ENCODE data around the gene ANXA2.

ANXA2 gene

DNA sequence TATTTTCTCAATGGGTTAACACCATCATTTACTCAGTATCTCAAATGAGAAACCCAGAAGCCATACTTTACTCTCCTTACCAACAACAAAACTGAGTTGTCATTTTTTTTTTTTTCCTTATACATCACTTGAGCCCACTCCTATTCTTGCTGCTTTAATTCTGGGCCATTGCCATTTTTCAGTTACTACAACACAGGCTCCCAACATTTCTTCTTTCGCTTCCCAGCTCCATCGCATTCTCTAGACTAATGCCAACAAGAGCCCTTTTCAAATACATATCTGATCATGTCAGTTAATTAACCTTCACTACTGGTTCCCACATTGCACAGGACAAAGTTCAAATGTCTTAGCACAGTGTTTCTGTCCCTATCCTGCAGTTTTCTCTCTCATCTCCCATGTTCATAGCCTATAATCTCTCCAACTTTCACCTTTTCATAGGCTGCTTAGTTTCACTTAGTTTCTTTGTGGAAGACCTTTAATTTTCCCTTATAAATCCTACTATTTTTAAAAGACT lies 22.5 kb upstream of the ANXA2 start:
- no peak overlapping the region for H3K4me3 ChIP-seq (ENCODE audit: low read depth, low read length, poor library complexity, severe bottlenecking)
- H3K36me3 ChIP-seq (ENCODE audit: insufficient read depth, low read length), result peaks cover 1% of the 10 kb centered on the region; the same call in 1 of the 2 replicates
- H3K9ac ChIP-seq (ENCODE audit: low read length), result no peak overlapping the region
- H3K4me1 ChIP-seq (ENCODE audit: insufficient read depth, low read length, severe bottlenecking), result no peaks in the 10 kb centered on the region
- TF ChIP-seq EZH2 (IDR thresholded peaks at IDR 0.05; ENCODE audit: borderline replicate concordance, low read length), result no peak
- TF ChIP-seq, protein P1, sequence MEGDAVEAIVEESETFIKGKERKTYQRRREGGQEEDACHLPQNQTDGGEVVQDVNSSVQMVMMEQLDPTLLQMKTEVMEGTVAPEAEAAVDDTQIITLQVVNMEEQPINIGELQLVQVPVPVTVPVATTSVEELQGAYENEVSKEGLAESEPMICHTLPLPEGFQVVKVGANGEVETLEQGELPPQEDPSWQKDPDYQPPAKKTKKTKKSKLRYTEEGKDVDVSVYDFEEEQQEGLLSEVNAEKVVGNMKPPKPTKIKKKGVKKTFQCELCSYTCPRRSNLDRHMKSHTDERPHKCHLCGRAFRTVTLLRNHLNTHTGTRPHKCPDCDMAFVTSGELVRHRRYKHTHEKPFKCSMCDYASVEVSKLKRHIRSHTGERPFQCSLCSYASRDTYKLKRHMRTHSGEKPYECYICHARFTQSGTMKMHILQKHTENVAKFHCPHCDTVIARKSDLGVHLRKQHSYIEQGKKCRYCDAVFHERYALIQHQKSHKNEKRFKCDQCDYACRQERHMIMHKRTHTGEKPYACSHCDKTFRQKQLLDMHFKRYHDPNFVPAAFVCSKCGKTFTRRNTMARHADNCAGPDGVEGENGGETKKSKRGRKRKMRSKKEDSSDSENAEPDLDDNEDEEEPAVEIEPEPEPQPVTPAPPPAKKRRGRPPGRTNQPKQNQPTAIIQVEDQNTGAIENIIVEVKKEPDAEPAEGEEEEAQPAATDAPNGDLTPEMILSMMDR (IDR thresholded peaks at IDR 0.05; ENCODE audit: low read length), result no peak
- H3F3A ChIP-seq (ENCODE audit: insufficient read depth, low read length), result no peaks in the 10 kb centered on the region
- H3K9me2 ChIP-seq (ENCODE audit: low read depth, low read length), result no peaks in the 10 kb centered on the region
- H3K27me3 ChIP-seq (ENCODE audit: insufficient read depth, low read length), result no peaks in the 10 kb centered on the region
- no peaks in the 10 kb centered on the region for H3K79me2 ChIP-seq (ENCODE audit: insufficient read depth, low read length)
- H3K9me3 ChIP-seq (ENCODE audit: low read length), result no peaks in the 10 kb centered on the region
- no peak overlapping the region for H2AFZ ChIP-seq (ENCODE audit: low read length)
- no peak overlapping the region for H3K27ac ChIP-seq (ENCODE audit: low read depth, low read length, poor library complexity, severe bottlenecking)
- no peak overlapping the region for H3K4me2 ChIP-seq (ENCODE audit: low read length)
- H4K20me1 ChIP-seq (ENCODE audit: insufficient read depth, low read length), result no peaks in the 10 kb centered on the region

DNA sequence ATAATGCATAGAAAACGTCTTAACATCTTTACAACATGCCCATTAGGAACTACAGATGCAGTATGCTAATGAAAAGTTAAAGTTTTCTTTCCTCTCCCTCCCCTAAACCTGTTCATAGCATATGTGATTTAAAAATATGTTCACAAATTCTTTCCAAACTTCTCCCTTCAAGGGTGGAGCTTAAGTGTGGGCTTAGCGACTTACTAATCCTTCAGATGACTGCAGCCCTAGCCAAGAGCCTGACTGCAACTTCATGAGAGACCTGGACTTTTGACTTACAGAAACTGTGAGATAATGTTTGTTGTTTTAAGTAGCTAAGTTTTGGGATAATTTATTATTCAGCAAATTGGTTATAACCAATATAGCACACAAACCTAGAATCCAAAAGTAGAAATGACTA lies 22.0 kb upstream of the ANXA2 start:
- H2AFZ ChIP-seq (ENCODE audit: low read length), result no peak overlapping the region
- H3K9ac ChIP-seq (ENCODE audit: low read length), result no peak overlapping the region
- no peak for TF ChIP-seq EZH2 (IDR thresholded peaks at IDR 0.05; ENCODE audit: borderline replicate concordance, low read length)
- TF ChIP-seq, protein P1 (IDR thresholded peaks at IDR 0.05; ENCODE audit: low read length), result no peak
- H3K4me1 ChIP-seq (ENCODE audit: insufficient read depth, low read length, severe bottlenecking), result no peaks in the 10 kb centered on the region
- no peaks in the 10 kb centered on the region; the same call in 1 of the 2 replicates for H3K36me3 ChIP-seq (ENCODE audit: insufficient read depth, low read length)
- no peaks in the 10 kb centered on the region for H3K9me2 ChIP-seq (ENCODE audit: low read depth, low read length)
- no peak overlapping the region for H3K27ac ChIP-seq (ENCODE audit: low read depth, low read length, poor library complexity, severe bottlenecking)
- no peaks in the 10 kb centered on the region for H3K27me3 ChIP-seq (ENCODE audit: insufficient read depth, low read length)
- H3K79me2 ChIP-seq (ENCODE audit: insufficient read depth, low read length), result no peaks in the 10 kb centered on the region
- no peaks in the 10 kb centered on the region for H4K20me1 ChIP-seq (ENCODE audit: insufficient read depth, low read length)
- H3K9me3 ChIP-seq (ENCODE audit: low read length), result no peaks in the 10 kb centered on the region
- no peak overlapping the region for H3K4me3 ChIP-seq (ENCODE audit: low read depth, low read length, poor library complexity, severe bottlenecking)
- H3F3A ChIP-seq (ENCODE audit: insufficient read depth, low read length), result no peaks in the 10 kb centered on the region
- H3K4me2 ChIP-seq (ENCODE audit: low read length), result no peak overlapping the region

DNA sequence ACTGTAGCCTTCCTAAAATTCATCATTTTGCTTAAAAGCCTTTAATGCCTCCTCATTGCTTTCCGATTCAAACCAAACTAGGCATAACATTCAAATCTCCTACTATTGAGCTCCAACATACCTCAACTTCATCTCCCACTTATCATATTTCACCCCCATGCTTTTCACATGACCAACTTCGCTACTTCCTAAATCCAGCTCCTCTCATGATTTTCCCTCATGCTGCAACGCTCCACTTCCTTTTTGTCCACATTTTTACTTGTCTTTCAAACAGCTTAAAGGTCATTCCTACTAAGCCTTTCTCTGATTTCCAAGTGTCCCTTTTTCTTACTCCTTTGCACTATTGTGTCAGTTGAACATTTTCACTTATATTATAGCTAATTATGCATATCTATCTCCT lies 20.3 kb upstream of the ANXA2 start:
- no peak overlapping the region for H3K27ac ChIP-seq (ENCODE audit: low read depth, low read length, poor library complexity, severe bottlenecking)
- no peak overlapping the region for H3K4me3 ChIP-seq (ENCODE audit: low read depth, low read length, poor library complexity, severe bottlenecking)
- no peak for TF ChIP-seq EZH2 (IDR thresholded peaks at IDR 0.05; ENCODE audit: borderline replicate concordance, low read length)
- TF ChIP-seq, protein P1 (IDR thresholded peaks at IDR 0.05; ENCODE audit: low read length), result no peak
- H3K4me1 ChIP-seq (ENCODE audit: insufficient read depth, low read length, severe bottlenecking), result no peaks in the 10 kb centered on the region
- no peaks in the 10 kb centered on the region for H3K27me3 ChIP-seq (ENCODE audit: insufficient read depth, low read length)
- no peaks in the 10 kb centered on the region for H4K20me1 ChIP-seq (ENCODE audit: insufficient read depth, low read length)
- no peak overlapping the region for H3K9ac ChIP-seq (ENCODE audit: low read length)
- H3K9me3 ChIP-seq (ENCODE audit: low read length), result no peaks in the 10 kb centered on the region
- no peaks in the 10 kb centered on the region for H3K79me2 ChIP-seq (ENCODE audit: insufficient read depth, low read length)
- no peaks in the 10 kb centered on the region for H3K9me2 ChIP-seq (ENCODE audit: low read depth, low read length)
- no peak overlapping the region for H2AFZ ChIP-seq (ENCODE audit: low read length)
- H3K4me2 ChIP-seq (ENCODE audit: low read length), result no peak overlapping the region
- no peaks in the 10 kb centered on the region for H3K36me3 ChIP-seq (ENCODE audit: insufficient read depth, low read length)
- no peaks in the 10 kb centered on the region for H3F3A ChIP-seq (ENCODE audit: insufficient read depth, low read length)

Measured in OCI-LY1 (cell line).